AG09309 (cell line): Measurements from ENCODE around the gene DGKH.

Experiments
- DNase-seq: peaks from one replicate; pipeline ENCODE4 v3.0.0-alpha.2; 2010; ENCODE audit warnings: low read depth
- H3K4me3 ChIP-seq: 2 replicates; pipeline ENCODE4 v1.5.1; 2011; ENCODE audit warnings: mild to moderate bottlenecking, low read depth, low read length, moderate library complexity; ENCODE audit not compliant: control insufficient read depth
- TF ChIP-seq, protein P1 (sequence below): IDR thresholded peaks from 2 replicates; pipeline ENCODE4 v1.5.1; 2011; ENCODE audit warnings: mild to moderate bottlenecking, low read depth, low read length, inconsistent platforms; ENCODE audit not compliant: insufficient read depth, control insufficient read depth; ENCODE audit errors: missing control alignments

Gene DGKH

DNA sequence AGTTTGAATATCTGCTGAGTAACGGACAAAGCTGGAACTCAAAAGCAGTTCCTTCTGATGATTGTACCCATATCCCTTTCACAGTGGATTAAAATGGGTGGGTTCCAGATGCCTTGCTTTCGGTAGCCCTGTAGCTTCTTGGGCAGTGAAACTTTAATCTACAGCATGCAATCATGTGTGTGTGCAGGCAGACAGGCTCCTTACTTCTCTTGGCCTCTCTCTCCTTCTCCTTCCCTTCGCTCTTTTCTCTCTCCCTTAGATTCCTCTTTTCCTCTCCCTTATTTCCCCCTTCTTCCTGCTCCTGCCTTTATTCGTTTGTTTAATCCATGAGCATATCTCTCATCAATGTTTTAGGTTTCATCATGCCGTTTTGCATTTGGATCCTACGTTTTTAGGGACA, 8.1 kb downstream of the DGKH start:
- DNase-seq, result no peak
- TF ChIP-seq, protein P1, sequence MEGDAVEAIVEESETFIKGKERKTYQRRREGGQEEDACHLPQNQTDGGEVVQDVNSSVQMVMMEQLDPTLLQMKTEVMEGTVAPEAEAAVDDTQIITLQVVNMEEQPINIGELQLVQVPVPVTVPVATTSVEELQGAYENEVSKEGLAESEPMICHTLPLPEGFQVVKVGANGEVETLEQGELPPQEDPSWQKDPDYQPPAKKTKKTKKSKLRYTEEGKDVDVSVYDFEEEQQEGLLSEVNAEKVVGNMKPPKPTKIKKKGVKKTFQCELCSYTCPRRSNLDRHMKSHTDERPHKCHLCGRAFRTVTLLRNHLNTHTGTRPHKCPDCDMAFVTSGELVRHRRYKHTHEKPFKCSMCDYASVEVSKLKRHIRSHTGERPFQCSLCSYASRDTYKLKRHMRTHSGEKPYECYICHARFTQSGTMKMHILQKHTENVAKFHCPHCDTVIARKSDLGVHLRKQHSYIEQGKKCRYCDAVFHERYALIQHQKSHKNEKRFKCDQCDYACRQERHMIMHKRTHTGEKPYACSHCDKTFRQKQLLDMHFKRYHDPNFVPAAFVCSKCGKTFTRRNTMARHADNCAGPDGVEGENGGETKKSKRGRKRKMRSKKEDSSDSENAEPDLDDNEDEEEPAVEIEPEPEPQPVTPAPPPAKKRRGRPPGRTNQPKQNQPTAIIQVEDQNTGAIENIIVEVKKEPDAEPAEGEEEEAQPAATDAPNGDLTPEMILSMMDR, result no peak
- no peak overlapping the region for H3K4me3 ChIP-seq

DNA sequence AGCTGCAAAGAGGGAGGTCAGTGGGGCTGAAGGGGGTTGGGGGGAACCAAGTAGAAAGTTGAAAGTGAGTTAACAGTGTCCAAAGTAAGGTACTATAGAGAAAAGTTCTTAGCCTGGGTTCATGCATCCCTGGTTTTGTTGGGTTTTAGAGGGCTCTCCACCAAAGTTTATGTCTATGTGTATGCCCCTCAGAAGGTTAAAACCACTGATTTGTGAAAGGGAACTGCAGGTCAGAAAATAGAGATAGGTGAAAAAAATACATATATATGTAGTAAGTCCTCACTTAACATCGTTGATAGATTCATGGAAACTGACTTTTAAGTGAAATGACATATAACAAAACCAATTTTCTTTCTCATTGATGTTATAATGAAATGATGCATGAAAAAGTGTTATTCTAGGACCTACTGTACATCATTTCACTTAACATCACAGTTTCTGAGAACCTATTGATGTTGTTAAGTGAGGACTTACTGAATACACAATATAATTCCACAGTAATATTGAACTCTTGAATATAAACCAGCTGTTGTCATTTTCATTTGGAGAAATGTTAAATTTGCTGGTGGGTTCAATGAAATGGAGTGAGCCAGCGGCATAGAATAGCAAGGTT, 9.6 kb downstream of the DGKH start:
- no peak overlapping the region for H3K4me3 ChIP-seq
- TF ChIP-seq, protein P1, result no peak
- no peak for DNase-seq

DNA sequence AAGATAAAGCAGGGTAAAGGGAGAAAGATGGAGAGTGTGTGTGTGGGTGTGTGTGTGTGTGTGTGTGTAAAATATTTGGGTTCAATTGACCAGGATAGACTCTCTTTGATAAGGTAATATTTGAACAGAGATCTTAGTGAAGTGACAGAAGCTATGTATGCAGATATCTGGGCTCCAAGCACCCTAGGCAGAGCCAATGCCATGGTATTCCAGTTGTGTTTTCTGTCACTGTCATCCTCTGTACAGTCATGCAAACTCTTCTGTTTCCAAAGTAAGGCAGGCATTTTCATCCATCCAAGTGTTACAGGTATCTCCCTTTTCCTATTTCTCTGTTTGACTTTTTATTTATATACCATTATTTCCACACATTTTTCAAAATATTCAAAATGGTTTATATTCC, 13.5 kb downstream of the DGKH start:
- no peak for DNase-seq
- TF ChIP-seq, protein P1, result no peak
- no peak overlapping the region for H3K4me3 ChIP-seq

DNA sequence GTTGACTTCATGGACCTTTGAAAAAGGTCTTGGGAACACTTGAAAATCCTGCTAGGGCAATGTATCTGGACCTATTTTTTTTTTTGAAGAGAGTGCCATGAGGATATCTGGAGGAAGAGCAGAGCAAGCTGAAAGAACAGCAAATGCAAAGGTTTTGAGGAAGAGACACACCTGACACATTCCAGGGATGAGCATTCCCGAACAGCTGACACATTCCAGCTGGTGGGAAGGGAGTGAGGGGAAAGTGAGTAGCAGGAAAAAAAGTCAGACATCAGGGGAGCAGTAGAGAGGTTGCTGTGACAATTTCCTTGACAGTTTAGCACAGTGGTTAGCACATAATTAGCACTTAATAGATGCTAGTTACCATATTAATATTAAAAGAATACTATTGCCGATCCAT, 14.7 kb downstream of the DGKH start:
- TF ChIP-seq, protein P1, result no peak
- no peak overlapping the region for H3K4me3 ChIP-seq
- DNase-seq, result no peak

DNA sequence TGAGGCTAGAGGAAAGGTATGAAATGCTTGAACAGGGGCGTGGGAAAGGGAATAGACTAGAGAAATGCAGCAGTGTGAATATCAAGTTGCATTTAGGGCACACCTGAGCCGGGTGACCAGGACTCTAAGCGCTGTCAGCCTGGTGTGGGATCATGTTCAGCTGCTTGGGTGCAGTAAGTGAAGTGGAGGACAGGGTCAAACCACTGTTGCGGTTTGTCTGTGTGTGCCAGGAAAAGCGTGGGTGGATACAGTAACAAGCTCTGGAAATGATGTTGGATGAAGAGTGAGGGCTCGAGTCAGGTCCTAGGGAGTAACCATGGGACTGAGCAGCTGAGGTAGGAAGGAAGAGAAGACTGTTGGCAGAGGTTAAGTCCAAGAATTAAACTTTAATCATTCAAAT, 15.8 kb downstream of the DGKH start:
- TF ChIP-seq, protein P1, result no peak
- no peak for DNase-seq
- no peak overlapping the region for H3K4me3 ChIP-seq

DNA sequence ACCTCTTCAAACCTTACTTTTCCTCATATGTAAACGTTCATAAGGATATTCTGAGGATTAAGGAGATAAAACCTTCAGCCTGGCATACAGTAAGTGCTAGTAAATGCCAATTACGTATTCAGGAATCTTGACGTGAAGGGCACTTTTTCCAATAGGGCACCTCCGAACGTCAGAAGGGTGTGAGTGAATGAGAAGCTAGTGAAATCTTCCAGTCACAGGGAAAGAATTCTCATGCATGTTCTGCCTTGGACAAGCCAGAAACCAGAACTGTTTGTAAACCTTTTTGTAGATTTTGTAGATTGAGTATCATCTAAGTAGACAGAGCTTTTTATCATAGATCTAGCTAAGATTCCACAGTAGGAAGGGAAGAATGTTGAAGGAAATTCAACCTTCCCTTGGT, 16.5 kb downstream of the DGKH start:
- H3K4me3 ChIP-seq, result no peak overlapping the region
- no peak for DNase-seq
- TF ChIP-seq, protein P1, result no peak

DNA sequence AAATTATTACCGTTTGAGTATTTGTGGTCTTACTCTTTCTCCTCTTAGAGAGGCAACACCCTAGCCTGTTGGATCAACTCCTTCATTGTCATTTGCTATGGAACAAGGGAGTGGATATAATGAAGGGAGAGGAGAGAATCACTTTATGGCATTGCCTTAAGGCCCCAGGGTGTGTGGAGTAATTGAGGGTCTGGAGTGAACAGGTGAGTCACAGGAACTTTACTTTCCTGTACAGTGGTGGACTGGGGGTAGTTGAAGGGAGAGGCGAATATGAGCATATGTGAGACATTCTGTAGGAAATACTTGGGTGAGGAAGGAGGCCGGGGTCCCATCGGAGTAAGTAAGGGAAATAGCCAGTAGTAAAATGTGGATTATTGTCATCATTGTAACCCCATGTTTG, 17.0 kb downstream of the DGKH start:
- DNase-seq, result no peak
- TF ChIP-seq, protein P1, result no peak
- no peak overlapping the region for H3K4me3 ChIP-seq
